Activated T-helper 17 cell treated with anti-CD3 and anti-CD28 coated beads, Interleukin-2, amount 50 U/mL, for 72 hours (primary cell): ENCODE results near the gene ELP4. TPM values are rescaled to one million over a fixed set of nuclear protein-coding genes. Genes with fewer than 3 reads are reported as not detected.

ENCODE experiments used
- total RNA-seq, 2 donors: library from RNA; stranded (reverse); gene quantifications; one replicate each; pipeline ENCODE4 v1.2.3, GENCODE V29; 2022

Gene ELP4
- total RNA-seq, 2 donors from 2014 or later: 15.9 to 19.0 TPM

Other genes with a start within 250 kb of the ELP4 start
- under 1 TPM; 0.11 to 0.26 TPM for gene DCDC1, start 140.0 kb upstream of the ELP4 start, total RNA-seq
- 10 to 100 TPM; 10.5 to 18.9 TPM for gene DNAJC24, start 139.9 kb upstream of the ELP4 start, total RNA-seq
- 10 to 100 TPM; 16.4 to 24.5 TPM for gene IMMP1L, start 145 bp upstream of the ELP4 start, total RNA-seq